ENCODE measurements around the gene PIK3R6. TPM values are rescaled to one million over a fixed set of nuclear protein-coding genes. Genes with fewer than 3 reads are reported as not detected.
"Not testable (repeated sequence)": the region's sequence is repeated elsewhere in the genome, so short reads cannot be mapped to it uniquely, and the experiment has no call there.

PIK3R6 gene
- polyA plus RNA-seq, 5 donors: 1.6 to 2.7 (median 2.1) TPM

- no peak for DNase-seq
Measured at GRCh38 chr17:8894202-8894671, 26.8 kb upstream of the PIK3R6 start.

DNA sequence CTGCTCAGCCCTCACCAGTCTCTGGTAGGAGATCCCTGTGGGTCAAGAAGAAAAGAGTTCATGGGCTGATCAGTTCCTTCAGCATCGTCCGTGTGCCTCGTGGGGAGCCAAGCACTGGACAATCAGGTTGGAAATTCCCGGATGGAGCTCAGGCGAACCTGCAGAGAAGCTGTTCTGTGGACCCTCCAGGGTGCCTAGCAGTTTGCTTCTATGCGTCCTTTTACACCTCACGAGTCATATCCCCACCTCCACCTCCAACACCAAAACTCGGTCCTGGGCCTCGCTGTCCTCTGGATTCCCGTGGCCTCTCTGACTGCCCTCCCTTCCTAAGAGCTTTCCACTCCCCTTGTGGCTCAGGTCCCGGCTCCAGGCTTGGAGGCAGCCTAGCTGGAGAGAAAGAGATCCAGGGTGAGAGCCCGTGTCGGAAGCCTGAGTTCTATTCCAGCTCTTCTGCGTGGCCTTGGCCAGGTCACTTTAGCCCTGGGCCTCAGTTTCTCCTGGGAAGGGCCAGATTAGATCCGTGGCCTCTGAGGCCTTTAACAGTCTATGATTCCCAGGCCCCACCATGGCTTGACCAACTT lies 26.2 kb upstream of the PIK3R6 start:
- no peak for DNase-seq

- DNase-seq: no peak
Measured at GRCh38 chr17:8893059-8893458, 25.6 kb upstream of the PIK3R6 start.

- no peak for DNase-seq
Measured at GRCh38 chr17:8892338-8892690, 24.8 kb upstream of the PIK3R6 start.

GRCh38 chr17:8890671-8891070 lies 23.2 kb upstream of the PIK3R6 start:
- no peak for DNase-seq

GRCh38 chr17:8889458-8890210 lies 22.2 kb upstream of the PIK3R6 start:
- DNase-seq: no peak

DNA sequence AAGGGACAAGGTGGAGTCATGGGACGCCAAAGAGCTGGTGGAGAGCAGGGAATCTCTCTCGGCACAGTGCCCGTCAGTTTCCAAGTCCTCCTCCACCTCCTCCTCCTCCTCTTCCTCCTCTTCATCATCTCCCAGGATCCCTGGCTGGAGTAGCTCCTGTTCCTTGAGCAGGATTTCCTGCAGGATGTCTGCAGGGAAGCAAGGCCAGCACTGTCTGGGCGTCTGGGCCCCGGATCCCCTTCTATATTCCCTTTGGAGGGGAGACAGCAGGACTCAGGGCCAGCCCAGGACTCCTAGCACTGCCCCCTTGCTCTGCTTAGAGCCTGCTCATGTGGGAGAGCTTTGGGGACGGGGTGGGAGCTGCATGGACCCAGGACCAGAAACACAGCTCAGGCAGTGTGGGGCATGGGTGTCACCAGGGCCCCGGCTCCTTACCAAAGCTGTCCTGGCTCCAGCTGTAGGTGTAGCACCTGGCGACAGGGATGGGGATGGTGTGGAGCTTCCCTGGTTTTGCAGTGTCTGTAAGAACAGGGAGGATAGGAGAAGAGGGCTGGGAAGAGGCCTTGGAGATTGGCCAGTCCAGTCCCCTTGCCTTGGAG lies 21.3 kb upstream of the PIK3R6 start:
- no peak for DNase-seq

DNA sequence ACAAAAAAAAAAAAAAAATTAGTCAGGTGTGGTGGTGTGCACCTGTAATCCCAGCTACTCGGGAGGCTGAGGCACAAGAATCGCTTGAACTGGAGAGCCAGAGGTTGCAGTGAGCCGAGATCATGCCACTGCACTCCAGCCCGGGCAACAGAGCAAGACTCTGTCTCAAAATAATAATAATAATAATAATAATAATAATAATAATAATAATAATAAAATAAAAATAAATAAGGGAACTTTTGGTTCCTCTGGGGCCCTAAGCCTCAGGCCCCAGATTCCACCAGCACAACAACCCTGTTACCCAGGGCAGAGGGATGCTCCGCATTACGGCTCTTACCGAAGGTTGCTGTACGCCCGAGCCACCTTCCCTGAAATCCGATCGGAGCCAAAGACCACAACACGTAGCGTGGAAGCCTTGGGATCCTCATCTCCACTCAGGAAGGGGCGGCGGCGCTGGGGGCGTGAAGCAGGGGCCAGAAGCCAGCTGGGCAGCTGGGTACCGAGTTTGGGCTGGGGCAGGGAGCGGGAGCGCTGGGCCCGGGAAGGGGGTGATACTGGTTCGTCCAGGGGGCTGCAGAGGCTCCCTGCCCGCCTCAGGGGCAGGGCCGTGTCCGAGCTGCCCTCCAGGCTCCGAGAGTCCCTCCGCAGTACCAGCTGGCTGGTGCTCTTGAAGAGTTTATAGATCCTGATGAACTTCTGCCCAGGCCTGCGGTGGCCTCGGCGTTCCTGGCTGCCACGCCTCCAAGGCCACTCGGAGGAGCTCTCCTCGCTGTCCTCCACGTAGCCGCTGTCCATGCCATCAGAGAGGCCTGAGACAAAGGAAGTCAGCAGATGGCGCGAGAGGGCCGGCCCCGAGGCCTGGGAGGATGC lies 20.6 kb upstream of the PIK3R6 start:
- DNase-seq: no peak

- DNase-seq: no peak
Measured at GRCh38 chr17:8887301-8887700, 19.8 kb upstream of the PIK3R6 start.

DNA sequence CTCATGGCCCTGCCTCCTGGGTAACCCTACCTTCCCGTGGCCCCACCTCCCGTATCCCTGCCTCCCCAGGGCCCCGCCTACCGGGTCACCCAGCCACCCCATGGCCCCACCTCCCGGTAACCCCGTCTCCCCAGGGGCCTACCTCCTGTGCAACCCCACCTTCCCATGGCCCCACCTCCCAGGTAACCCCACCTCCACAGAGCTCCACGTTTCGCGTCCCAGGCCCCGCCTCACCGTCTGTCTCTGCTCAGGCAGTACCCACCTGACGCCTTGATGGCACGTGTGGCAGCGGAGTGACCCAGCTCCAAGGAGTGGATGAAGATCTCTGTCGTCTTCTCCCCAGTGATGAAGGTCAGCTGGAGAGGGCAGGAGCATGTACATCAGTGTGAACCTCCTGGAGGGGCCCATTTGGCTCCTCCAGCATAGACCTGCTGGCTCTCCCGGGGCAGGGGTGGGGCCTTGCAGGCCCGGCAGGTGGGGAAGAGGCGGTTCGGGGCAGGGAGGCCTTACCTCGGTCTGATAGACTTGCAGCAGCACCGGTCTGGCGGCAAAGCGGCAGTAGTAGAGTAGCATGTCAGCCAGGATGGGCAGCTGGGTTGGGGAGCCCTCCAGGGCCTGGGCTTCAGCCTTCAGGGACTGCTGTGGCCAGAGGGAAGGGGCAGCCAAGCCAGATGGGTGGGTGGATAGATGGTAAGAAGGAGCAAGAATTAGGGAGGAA lies 18.7 kb upstream of the PIK3R6 start:
- no peak for DNase-seq

DNA sequence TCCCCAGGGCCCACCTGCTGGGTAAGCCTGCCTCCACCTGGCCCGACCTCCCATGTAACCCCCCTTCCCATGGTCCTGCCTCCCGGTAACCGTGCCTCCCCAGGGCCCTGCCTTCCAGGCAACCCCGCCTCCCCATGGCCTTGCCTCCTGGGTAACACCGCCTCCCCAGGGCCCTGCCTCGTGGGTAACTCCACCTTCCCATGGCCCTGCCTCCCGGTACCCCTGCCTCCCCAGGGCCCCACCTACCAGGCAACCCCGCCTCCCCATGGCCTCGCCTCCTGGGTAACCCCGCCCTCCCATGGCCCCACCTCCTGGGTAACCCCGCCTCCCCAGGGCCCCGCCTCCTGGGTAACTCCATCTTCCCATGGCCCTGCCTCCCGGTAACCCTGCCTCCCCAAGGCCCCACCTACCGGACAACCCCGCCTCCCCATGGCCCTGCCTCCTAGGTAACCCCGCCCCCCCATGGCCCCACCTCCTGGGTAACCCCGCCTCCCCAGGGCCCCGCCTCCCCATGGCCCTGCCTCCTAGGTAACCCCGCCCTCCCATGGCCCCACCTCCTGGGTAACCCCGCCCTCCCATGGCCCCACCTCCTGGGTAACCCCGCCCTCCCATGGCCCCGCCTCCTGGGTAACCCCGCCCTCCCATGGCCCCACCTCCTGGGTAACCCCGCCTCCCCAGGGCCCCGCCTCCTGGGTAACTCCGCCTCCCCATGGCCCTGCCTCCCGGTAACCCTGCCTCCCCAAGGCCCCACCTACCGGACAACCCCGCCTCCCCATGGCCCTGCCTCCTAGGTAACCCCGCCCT lies 17.9 kb upstream of the PIK3R6 start:
- DNase-seq: not testable (repeated sequence)

- no peak for DNase-seq
Measured at GRCh38 chr17:8884336-8884990, 17.0 kb upstream of the PIK3R6 start.

DNA sequence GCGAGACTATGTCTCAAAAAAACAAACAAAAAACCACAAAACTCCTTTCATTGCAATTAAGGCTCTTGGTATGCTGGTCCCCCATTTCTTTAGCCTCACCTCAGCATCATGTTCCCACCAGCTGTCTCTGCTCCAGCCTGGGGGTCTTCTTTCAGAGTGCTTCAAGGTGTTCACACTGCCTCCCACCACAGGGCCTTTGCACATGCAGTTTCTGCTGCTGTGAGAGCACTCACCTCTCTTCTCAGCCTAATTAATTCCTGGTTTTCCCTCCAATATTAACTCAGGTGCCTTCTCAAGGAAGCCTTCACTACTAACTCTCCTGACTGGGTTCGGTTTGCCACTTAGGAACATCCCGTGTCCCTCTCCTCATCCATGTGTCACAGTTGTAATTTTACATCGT lies 15.9 kb upstream of the PIK3R6 start:
- no peak for DNase-seq

- no peak for DNase-seq
Measured at GRCh38 chr17:8881606-8882005, 14.1 kb upstream of the PIK3R6 start.

DNA sequence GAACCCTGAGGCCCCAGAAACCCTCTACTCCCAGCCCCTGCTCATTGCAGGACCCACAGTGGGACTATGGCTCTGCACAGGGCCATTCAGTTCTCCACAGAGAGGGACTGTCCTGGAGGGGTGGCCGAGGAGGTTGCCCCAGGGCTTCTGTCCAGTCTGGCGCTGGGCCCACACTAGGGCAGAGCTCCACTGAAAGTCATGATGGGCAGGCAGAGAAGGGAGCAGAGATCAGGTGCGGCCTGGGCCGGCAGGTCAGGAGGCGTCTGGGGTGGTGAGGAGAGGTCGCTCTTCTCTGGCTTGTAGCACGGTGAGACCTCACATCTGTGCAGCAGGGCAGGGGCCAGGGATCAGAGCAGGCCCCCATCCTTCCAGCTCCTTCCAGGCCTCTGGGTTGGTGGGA lies 13.0 kb upstream of the PIK3R6 start:
- DNase-seq: no peak

GRCh38 chr17:8879410-8879809 lies 11.9 kb upstream of the PIK3R6 start:
- DNase-seq: no peak

DNA sequence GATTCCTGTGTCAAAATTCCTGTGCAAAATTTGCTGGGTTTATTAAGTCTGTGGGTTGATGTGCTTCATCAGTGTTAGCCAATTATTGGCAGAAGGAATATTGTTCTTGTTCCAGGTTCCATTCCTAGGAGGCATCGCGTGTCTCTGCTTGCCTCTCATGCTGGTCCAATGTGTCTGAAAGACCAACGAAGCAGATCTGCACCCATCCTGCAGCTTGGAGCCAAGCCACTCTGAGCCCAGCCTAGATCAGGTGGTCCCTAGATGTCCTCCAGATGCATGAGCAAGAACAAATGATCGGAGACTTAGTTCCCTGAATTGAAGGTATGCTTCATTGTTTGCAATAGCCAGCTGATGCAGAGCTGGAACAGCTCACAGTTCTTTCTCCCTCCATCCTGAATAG lies 10.5 kb upstream of the PIK3R6 start:
- DNase-seq: no peak

GRCh38 chr17:8875957-8876356 lies 8.5 kb upstream of the PIK3R6 start:
- DNase-seq: no peak

DNA sequence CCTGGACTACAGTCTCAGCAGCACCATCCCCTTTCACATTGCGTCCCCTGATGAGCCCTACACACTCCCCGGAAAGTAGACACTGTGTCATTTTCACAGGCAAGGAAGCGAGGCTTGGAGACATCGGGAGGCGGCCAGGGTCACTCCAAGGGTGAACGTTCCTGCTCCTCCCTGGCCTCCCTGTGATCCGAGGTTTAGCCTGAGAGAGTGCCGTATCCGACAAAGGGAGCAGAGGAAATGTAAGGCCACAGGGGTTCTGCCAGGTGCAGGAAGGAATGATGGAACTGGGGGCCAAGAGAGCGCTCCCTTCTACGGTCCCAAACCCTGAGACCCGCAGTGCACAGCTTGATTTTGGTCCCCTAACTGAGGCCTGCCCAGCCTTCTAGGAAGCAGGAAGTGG lies 8.0 kb upstream of the PIK3R6 start:
- DNase-seq: no peak

Data from right lung (tissue), 5 donors.